Subcutaneous abdominal adipose tissue (tissue), 5 donors: ENCODE measurements around the gene POLD4.

Experiments
- H3K27ac ChIP-seq: one replicate; pipeline ENCODE4 v1.7.0; 2013; ENCODE audit warnings: low read depth, mild to moderate bottlenecking, inconsistent platforms, low read length, moderate library complexity
- H3K27me3 ChIP-seq, 5 donors: one replicate each; pipeline ENCODE4 v1.7.0; 2013; ENCODE audit warnings: low read length in 5 of 5, inconsistent platforms in 1 of 5; ENCODE audit not compliant: control insufficient read depth in 5 of 5, insufficient read depth in 4 of 5
- H3K36me3 ChIP-seq, 5 donors: one replicate each; pipeline ENCODE4 v1.7.0; 2013; ENCODE audit warnings: low read length in 5 of 5; ENCODE audit not compliant: control insufficient read depth in 5 of 5, insufficient read depth in 5 of 5
- H3K4me1 ChIP-seq, 5 donors: one replicate each; pipeline ENCODE4 v1.7.0; 2013; ENCODE audit warnings: low read length in 5 of 5, mild to moderate bottlenecking in 3 of 5, moderate library complexity in 1 of 5; ENCODE audit not compliant: control insufficient read depth in 5 of 5, insufficient read depth in 5 of 5
- H3K4me3 ChIP-seq, 5 donors: one replicate each; pipeline ENCODE4 v1.7.0; 2013; ENCODE audit warnings: low read length in 5 of 5, low read depth in 1 of 5
- H3K9ac ChIP-seq, 5 donors: one replicate each; pipeline ENCODE4 v1.7.0; 2013; ENCODE audit warnings: low read length in 5 of 5, mild to moderate bottlenecking in 4 of 5, moderate library complexity in 3 of 5
- H3K9me3 ChIP-seq, 5 donors: one replicate each; pipeline ENCODE4 v1.7.0; 2013; ENCODE audit warnings: low read length in 5 of 5; ENCODE audit not compliant: control insufficient read depth in 5 of 5
- donor health status: healthy.
- donor health status: healthy.
- donor health status: healthy.
- donor health status: healthy.
- donor health status: healthy.

Gene POLD4

GRCh38 chr11:67376873-67377808 is 23.8 kb upstream of the POLD4 start:
- Histone ChIP-seq H3K9ac (no peak overlapping the region), H3K27me3 (peaks cover 3 to 22% (median 10%) of the 10 kb centered on the region in 5 donors), H3K4me1 (peaks cover 6 to 30% (median 15%) of the 10 kb centered on the region in 5 donors), H3K27ac (no peak overlapping the region), H3K4me3 (no peak overlapping the region), H3K36me3 (no peaks in the 10 kb centered on the region), H3K9me3 (no peaks in the 10 kb centered on the region)

- H3K36me3 ChIP-seq, result no peaks in the 10 kb centered on the region
- H3K27me3 ChIP-seq, result peaks cover 3 to 22% (median 10%) of the 10 kb centered on the region in 5 donors
- H3K9me3 ChIP-seq, result no peaks in the 10 kb centered on the region
- H3K4me3 ChIP-seq, result no peak overlapping the region
- H3K9ac ChIP-seq, result no peak overlapping the region
- H3K4me1 ChIP-seq, result peaks cover 6 to 34% (median 24%) of the 10 kb centered on the region in 5 donors
- no peak overlapping the region for H3K27ac ChIP-seq
Observed at GRCh38 chr11:67376063-67376820, 22.9 kb upstream of the POLD4 start.

GRCh38 chr11:67375320-67376055 is 22.1 kb upstream of the POLD4 start:
- Histone ChIP-seq H3K4me3 (no peak overlapping the region), H3K27ac (no peak overlapping the region), H3K4me1 (peaks cover 6 to 31% (median 28%) of the 10 kb centered on the region in 5 donors), H3K9ac (no peak overlapping the region), H3K27me3 (peaks cover 3 to 22% (median 10%) of the 10 kb centered on the region in 5 donors), H3K36me3 (no peaks in the 10 kb centered on the region), H3K9me3 (no peaks in the 10 kb centered on the region)

DNA sequence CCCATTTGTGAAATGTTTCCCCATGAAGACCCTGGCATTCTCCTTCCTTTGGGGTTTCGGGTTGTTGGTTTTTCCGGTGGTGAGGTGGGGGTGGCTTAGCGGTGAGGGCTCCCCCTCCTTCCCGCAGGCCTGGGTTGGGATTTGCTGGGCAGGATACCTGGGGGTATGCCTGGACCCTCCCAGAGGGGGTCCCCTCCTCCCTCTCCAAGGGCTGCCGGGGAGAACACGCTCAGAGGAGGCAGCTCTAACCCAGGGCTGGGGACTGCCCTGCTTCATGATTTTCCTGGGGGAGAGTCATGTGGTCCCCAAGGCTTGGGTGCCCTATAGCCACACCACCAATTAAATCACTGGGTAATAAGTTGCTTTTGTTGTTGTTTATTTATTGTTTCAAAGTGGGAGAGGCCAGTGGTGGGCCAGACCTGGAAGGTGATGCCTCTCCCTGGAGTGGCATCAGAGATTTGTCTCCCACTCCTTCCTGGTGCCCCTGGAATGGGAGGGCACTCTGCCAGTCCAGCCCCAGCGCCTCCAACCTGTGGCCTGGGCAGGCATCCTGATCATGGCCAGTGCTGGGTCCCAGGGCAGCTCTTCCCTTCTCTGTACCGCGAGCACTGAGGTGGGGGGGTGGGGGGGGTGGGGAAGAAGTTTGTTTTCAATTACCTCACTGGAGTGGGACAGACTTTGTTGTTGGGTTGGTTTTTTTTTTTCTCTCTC is 21.4 kb upstream of the POLD4 start:
- peak overlapping the region; percentile 75 for H3K27ac ChIP-seq
- H3K27me3 ChIP-seq, result peaks cover 3 to 21% (median 10%) of the 10 kb centered on the region in 5 donors
- peak overlapping the region in 3 of 5 donors; percentile 55 to 69 (median 61) for H3K4me3 ChIP-seq
- H3K4me1 ChIP-seq, result peaks cover 6 to 31% (median 28%) of the 10 kb centered on the region in 5 donors
- H3K9ac ChIP-seq, result peak overlapping the region in 1 of 5 donors; percentile 16
- H3K9me3 ChIP-seq, result no peaks in the 10 kb centered on the region
- no peaks in the 10 kb centered on the region for H3K36me3 ChIP-seq

DNA sequence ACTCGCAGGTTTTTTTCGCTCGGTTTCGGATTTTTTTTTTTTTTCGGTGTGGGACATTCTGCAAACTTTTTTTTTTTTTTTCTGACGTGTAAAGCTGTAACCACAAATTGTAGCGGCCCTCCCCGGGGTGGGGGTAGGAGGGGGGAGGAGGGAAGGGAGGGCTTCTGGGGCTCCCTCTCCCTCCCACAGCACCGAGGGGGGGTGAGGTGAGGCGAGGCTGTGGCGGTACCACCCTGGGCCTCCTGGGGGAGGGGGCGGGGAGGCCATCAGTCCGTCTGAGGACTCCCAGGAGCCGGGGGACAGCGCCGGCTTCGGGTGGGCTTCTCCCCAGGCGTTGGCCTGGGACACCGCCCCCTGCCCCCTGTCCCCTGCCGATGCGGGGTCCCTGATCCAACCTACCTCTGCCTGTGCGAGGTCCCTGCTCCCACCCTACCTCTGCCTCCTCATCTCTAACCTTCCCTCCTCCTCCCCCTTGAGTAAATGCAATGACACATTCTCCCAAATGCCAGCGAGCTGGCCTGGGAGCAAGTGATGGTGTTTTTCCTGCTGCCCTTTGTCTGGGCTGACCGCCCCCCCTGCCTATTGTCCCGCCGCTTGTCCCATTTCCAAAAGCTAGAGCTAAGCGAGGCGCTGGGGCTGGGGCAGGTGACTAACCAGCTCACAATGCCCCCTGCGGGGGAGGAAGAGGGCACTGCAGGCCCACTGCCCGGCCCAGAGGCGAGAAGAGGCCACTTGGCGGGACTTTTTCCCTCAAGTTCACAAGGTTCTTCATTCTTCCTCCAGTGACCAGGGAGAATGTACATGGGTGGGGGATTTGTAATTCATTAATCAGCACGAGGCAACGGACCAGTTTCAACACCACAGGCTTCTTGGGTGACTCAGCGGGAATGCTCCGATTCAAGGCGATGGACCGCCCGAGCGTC is 20.6 kb upstream of the POLD4 start:
- H3K27me3 ChIP-seq, result peaks cover 0 to 15% (median 10%) of the 10 kb centered on the region in 5 donors
- H3K4me3 ChIP-seq, result peak overlapping the region; percentile 55 to 69 (median 59)
- H3K4me1 ChIP-seq, result peaks cover 6 to 31% (median 28%) of the 10 kb centered on the region in 5 donors
- no peaks in the 10 kb centered on the region for H3K36me3 ChIP-seq
- no peaks in the 10 kb centered on the region for H3K9me3 ChIP-seq
- peak overlapping the region; percentile 75 for H3K27ac ChIP-seq
- H3K9ac ChIP-seq, result peak overlapping the region; percentile 16 to 70 (median 61)

GRCh38 chr11:67372993-67373647 is 19.8 kb upstream of the POLD4 start, which contains the start of gene CLCF1:
TSS of gene CLCF1 (minus strand) at chr11:67373598. CDS start at chr11:67373539, 59 bp downstream.
- Histone ChIP-seq H3K27ac (peak within 1 kb of the TSS; percentile 75), H3K36me3 (no peaks in the 10 kb centered on the region), H3K4me3 (peak within 1 kb of the TSS; percentile 55 to 69 (median 59)), H3K9me3 (no peaks in the 10 kb centered on the region), H3K9ac (peak within 1 kb of the TSS; percentile 16 to 79 (median 61)), H3K4me1 (peaks cover 6 to 34% (median 28%) of the 10 kb centered on the region in 5 donors), H3K27me3 (peaks cover 0 to 13% (median 10%) of the 10 kb centered on the region in 5 donors)

GRCh38 chr11:67372321-67372992 is 19.1 kb upstream of the POLD4 start:
- Histone ChIP-seq H3K27me3 (peaks cover 0 to 12% (median 9%) of the 10 kb centered on the region in 5 donors), H3K36me3 (no peaks in the 10 kb centered on the region), H3K27ac (peak overlapping the region; percentile 50), H3K9me3 (no peaks in the 10 kb centered on the region), H3K9ac (peak overlapping the region in 4 of 5 donors; percentile 52 to 79 (median 57)), H3K4me3 (peak overlapping the region in 4 of 5 donors; percentile 55 to 69 (median 60)), H3K4me1 (peaks cover 6 to 39% (median 28%) of the 10 kb centered on the region in 5 donors)

- Histone ChIP-seq H3K4me3 (peak overlapping the region in 4 of 5 donors; percentile 36 to 63 (median 46)), H3K27ac (peak overlapping the region; percentile 50)
Observed at GRCh38 chr11:67371911-67372320, 18.6 kb upstream of the POLD4 start.

More at GRCh38 chr11:67371911-67372320, 18.6 kb upstream of the POLD4 start:
- Histone ChIP-seq H3K9ac (peak overlapping the region in 3 of 5 donors; percentile 17 to 53 (median 52)), H3K4me1 (peaks cover 6 to 45% (median 32%) of the 10 kb centered on the region in 5 donors), H3K9me3 (no peaks in the 10 kb centered on the region), H3K36me3 (no peaks in the 10 kb centered on the region), H3K27me3 (peaks cover 0 to 7% (median 6%) of the 10 kb centered on the region in 5 donors)
